Measurements from ENCODE around the gene RUNX3. TPM values are rescaled to one million over a fixed set of nuclear protein-coding genes. Genes with fewer than 3 reads are reported as not detected.

Gene RUNX3
- polyA plus RNA-seq, 1 experiment: 0.23 TPM

DNA sequence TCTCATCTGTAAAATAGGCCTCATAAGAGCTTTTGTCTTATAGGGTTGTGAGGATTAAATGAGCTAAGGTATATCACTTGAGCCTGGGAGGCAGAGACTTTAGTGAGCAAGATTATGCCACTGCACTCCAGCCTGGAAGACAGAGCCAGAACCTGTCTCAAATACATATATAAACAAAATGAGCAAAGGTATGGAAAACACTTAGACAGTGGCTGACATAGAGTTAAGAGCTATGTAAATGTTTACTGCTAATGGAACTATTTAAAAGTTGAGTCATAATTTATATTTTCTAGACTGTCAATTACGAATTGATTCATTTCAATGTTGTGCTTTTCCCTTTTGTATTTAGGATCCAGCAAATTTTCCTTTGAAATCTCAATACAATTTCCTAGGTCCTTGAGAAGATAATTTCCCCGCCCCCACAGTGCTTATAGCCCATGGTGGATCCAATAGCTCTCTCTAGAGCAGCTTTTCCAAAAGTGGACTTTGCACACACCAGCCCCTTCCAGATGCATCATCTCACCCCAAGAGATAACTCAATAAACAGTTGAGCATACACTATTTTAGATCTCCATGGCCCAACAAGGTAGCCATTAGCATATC lies 21.8 kb upstream of the RUNX3 start:
- ChIA-PET POLR2A (no interaction called here), CTCF (interaction anchor here (0.7 to 1.5 kb wide), 6 partner anchors 10 to 254 kb away, joined by 3 to 6 read pairs (median 4); no protein-coding TSS in a partner anchor)
- Histone ChIP-seq H3K27me3 (ENCODE audit: control insufficient read depth, insufficient read depth, low read length) (no peaks in the 10 kb centered on the region), H3K4me3 (ENCODE audit: low read depth, low read length) (no peak overlapping the region), H3K36me3 (ENCODE audit: control insufficient read depth, insufficient read depth, low read length) (no peaks in the 10 kb centered on the region)
- TF ChIP-seq, protein P1, sequence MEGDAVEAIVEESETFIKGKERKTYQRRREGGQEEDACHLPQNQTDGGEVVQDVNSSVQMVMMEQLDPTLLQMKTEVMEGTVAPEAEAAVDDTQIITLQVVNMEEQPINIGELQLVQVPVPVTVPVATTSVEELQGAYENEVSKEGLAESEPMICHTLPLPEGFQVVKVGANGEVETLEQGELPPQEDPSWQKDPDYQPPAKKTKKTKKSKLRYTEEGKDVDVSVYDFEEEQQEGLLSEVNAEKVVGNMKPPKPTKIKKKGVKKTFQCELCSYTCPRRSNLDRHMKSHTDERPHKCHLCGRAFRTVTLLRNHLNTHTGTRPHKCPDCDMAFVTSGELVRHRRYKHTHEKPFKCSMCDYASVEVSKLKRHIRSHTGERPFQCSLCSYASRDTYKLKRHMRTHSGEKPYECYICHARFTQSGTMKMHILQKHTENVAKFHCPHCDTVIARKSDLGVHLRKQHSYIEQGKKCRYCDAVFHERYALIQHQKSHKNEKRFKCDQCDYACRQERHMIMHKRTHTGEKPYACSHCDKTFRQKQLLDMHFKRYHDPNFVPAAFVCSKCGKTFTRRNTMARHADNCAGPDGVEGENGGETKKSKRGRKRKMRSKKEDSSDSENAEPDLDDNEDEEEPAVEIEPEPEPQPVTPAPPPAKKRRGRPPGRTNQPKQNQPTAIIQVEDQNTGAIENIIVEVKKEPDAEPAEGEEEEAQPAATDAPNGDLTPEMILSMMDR (IDR thresholded peaks at IDR 0.05; ENCODE audit: insufficient read depth, low read depth, low read length): no peak
- no peak for DNase-seq (ENCODE audit: low read depth)

DNA sequence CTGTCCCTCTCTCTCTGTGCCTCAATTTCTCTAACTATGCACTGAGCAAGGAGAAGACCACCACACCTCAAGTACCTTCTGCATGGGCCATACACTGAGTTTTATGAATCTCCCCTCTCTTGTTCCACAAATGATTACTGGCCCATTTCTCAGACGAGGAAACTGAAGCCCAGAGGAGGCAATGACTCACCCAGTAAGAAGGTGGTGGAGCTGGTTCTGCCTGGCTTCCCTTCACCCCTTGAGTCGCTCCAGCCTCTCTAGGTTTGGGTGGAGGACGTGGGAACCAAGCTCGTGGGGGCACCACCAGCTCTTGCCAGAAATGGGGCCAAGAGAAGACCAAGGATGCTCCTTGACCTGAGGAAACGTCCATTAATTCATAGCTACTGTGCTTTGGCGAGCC lies 21.3 kb upstream of the RUNX3 start:
- ChIA-PET CTCF (interaction anchor here (0.9 to 1.5 kb wide), 4 partner anchors 9 to 148 kb away, joined by 3 to 6 read pairs (median 4); no protein-coding TSS in a partner anchor), POLR2A (no interaction called here)
- TF ChIP-seq, protein P1 (IDR thresholded peaks at IDR 0.05; ENCODE audit: insufficient read depth, low read depth, low read length): no peak
- H3K4me3 ChIP-seq (ENCODE audit: low read depth, low read length): no peak overlapping the region
- no peaks in the 10 kb centered on the region for H3K36me3 ChIP-seq (ENCODE audit: control insufficient read depth, insufficient read depth, low read length)
- DNase-seq (ENCODE audit: low read depth): no peak
- H3K27me3 ChIP-seq (ENCODE audit: control insufficient read depth, insufficient read depth, low read length): no peaks in the 10 kb centered on the region

DNA sequence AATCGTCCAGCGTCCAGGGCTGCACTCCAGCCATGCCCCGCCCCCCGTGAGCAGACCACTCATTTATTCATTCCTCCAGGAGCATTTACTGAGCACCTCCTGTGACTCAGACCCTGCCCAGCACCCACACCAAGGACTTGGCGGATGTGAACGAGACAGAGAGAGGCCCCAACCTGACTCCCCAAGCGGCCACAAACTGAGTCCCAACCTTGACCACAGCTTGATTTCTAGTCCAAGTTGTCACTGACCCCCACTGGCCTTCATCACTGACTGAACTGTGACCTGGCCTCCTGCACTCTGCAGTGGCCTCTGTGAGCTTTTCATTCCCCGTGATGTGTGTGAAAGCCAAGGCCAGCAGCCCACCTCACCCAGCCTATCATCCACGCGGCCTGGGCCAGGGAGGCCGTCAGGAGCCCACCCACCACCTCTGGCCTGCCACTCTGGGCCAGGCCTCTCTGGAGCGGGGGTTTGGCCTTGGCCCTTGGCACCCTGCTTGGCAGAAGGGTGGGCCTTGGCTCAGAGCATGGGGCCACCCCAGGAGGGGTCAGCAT lies 19.3 kb upstream of the RUNX3 start:
- ChIA-PET POLR2A (no interaction called here), CTCF (interaction anchor here (0.7 kb wide), 1 partner anchor 80 kb away, joined by 3 read pairs; no protein-coding TSS in a partner anchor)
- Histone ChIP-seq H3K36me3 (ENCODE audit: control insufficient read depth, insufficient read depth, low read length) (no peaks in the 10 kb centered on the region), H3K27me3 (ENCODE audit: control insufficient read depth, insufficient read depth, low read length) (0 out of 2 replicates have a peak, but pooled peaks cover 3% of the 10 kb centered on the region), H3K4me3 (ENCODE audit: low read depth, low read length) (no peak overlapping the region)
- no peak for DNase-seq (ENCODE audit: low read depth)
- TF ChIP-seq, protein P1 (IDR thresholded peaks at IDR 0.05; ENCODE audit: insufficient read depth, low read depth, low read length): no peak

DNA sequence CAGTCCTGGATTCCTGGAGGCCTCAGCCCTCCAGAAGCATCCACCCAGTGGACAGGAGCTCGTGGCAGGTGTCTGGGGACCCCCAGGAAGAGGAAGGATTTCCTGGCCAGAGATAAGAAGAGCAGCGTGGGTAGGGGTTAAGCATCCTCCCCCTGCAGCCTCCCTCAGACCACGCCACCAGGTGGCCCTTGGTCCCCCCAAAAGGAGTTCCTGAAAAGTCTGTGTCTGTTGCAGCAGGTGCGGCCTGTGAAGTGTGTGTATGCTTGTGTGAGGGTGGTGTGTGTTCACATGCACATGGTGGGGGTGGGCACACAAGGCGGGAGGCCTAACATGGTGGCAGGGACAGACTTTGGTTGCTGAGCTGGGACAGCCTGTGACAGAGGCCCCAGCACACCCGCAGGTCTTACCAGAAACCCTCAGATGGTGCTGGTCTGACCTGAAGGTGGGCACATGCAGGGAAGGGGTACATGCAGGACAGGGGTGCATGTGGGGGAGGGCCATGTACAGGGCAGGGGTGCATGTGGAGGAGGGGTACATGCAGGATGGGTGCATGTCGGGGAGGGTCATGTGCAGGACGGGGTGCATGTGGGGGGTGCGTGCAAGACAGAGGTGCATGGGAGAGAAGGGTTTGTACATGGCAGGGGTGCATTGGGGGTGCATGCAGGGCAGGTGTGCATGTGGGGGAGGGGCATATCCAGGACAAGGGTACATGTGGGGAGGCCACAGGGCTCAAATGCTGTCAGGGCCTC lies 18.2 kb upstream of the RUNX3 start:
- 0 out of 2 replicates have a peak, but pooled peaks cover 3% of the 10 kb centered on the region for H3K27me3 ChIP-seq (ENCODE audit: control insufficient read depth, insufficient read depth, low read length)
- ChIA-PET POLR2A (no interaction called here), CTCF (interaction anchor here (0.7 to 1.9 kb wide), 2 partner anchors 81 to 89 kb away, joined by 3 to 8 read pairs; no protein-coding TSS in a partner anchor)
- no peak overlapping the region for H3K4me3 ChIP-seq (ENCODE audit: low read depth, low read length)
- H3K36me3 ChIP-seq (ENCODE audit: control insufficient read depth, insufficient read depth, low read length): no peaks in the 10 kb centered on the region
- TF ChIP-seq, protein P1 (IDR thresholded peaks at IDR 0.05; ENCODE audit: insufficient read depth, low read depth, low read length): no peak
- DNase-seq (ENCODE audit: low read depth): no peak
